ENCODE results near the gene PATJ.
"Not testable (repeated sequence)": the region's sequence is repeated elsewhere in the genome, so short reads cannot be mapped to it uniquely, and the experiment has no call there.

Gene PATJ

DNA sequence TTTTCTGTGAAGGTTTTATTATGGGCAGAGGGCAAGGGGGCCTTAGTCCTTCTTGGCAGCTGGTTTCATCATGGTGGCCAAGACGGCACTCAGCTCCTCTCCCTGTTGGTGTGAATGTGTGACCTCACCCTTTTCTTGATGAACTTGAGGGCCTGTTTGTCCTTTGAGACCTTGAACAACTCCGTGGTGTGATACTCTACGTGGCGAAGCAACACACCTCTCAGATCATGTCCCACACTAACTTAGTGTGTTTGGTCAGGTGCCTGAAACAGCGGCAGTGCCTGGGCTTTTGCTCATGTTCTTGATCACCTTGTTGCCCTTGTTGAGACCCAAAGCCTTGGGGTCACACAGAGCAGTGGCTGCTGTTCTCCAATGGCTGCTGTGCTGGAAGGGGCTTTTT lies 465.8 kb downstream of the PATJ start:
- TF ChIP-seq, protein P1, sequence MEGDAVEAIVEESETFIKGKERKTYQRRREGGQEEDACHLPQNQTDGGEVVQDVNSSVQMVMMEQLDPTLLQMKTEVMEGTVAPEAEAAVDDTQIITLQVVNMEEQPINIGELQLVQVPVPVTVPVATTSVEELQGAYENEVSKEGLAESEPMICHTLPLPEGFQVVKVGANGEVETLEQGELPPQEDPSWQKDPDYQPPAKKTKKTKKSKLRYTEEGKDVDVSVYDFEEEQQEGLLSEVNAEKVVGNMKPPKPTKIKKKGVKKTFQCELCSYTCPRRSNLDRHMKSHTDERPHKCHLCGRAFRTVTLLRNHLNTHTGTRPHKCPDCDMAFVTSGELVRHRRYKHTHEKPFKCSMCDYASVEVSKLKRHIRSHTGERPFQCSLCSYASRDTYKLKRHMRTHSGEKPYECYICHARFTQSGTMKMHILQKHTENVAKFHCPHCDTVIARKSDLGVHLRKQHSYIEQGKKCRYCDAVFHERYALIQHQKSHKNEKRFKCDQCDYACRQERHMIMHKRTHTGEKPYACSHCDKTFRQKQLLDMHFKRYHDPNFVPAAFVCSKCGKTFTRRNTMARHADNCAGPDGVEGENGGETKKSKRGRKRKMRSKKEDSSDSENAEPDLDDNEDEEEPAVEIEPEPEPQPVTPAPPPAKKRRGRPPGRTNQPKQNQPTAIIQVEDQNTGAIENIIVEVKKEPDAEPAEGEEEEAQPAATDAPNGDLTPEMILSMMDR (IDR thresholded peaks at IDR 0.05; ENCODE audit: extremely low read depth, missing control alignments) = no peak
- DNase-seq (ENCODE audit: low spot score) = no peak

DNA sequence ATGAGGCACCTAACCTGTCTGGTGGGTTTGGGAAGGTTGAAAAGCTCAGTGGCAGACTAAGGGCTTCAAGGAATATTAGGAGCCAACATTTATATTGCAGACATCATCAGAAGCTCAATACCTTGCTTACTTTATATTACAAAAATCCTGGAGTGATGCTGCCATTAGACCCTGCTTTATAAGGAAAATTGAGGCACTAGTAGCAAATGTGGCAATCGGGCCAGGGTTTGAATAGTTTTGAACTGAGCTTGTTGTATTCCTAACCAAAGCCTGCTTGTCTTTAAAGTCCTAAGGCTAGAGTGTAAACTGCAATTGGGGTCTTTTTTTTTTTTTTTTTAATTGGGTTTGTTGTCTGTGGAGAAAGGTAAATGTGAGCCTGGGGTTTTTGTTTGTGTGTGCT lies 466.7 kb downstream of the PATJ start:
- DNase-seq (ENCODE audit: low spot score) = no peak

DNA sequence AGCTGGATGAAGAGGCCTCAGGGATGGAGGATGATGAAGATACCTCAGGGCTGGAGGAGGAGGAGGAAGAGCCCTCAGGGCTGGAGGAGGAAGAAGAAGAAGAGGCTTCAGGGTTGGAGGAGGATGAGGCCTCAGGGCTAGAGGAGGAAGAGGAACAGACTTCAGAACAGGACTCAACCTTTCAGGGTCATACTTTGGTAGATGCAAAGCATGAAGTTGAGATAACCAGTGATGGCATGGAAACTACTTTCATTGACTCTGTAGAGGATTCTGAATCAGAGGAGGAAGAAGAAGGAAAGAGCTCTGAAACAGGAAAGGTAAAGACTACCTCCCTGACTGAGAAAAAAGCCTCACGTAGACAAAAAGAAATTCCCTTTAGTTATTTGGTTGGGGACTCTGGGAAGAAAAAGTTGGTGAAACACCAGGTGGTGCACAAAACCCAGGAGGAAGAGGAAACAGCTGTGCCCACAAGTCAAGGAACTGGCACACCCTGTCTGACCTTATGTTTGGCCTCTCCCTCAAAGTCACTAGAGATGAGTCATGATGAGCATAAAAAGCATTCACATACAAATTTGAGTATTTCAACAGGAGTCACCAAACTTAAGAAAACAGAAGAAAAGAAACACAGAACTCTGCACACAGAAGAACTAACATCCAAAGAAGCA lies 467.8 kb downstream of the PATJ start:
- TF ChIP-seq, protein P1 (IDR thresholded peaks at IDR 0.05; ENCODE audit: extremely low read depth, missing control alignments) = no peak
- DNase-seq (ENCODE audit: low spot score) = no peak

More for the DNA sequence above, 466.7 kb downstream of the PATJ start:
- TF ChIP-seq, protein P1 (IDR thresholded peaks at IDR 0.05; ENCODE audit: extremely low read depth, missing control alignments) = no peak

DNA sequence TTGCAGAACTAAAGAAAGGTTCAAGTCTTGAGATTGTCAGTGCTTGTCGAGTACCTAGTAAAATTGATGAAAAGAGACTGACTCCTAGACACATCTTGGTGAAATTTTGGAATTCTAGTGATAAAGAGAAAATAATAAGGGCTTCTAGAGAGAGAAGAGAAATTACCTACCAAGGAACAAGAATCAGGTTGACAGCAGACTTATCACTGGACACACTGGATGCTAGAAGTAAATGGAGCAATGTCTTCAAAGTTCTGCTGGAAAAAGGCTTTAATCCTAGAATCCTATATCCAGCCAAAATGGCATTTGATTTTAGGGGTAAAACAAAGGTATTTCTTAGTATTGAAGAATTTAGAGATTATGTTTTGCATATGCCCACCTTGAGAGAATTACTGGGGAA lies 468.7 kb downstream of the PATJ start:
- TF ChIP-seq, protein P1 (IDR thresholded peaks at IDR 0.05; ENCODE audit: extremely low read depth, missing control alignments) = no peak
- DNase-seq (ENCODE audit: low spot score) = no peak

DNA sequence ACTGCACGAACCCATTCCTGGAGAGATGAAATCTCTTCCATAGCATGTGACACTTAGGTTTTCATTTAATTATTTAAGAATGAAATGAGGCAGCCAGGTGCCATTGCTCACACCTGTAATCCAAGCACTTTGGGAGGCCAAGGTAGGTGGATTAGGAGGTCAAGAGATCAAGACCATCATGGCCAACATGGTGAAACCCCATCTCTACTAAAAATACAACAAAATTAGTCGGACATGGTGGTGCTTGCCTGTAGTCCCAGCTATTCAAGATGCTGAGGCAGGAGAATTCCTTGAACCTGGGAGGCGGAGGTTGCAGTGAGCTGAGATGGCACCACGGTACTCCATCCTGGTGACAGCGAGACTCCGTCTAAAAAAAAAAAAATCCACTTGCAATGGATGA lies 470.1 kb downstream of the PATJ start:
- TF ChIP-seq, protein P1 (IDR thresholded peaks at IDR 0.05; ENCODE audit: extremely low read depth, missing control alignments) = no peak
- DNase-seq (ENCODE audit: low spot score) = no peak

DNA sequence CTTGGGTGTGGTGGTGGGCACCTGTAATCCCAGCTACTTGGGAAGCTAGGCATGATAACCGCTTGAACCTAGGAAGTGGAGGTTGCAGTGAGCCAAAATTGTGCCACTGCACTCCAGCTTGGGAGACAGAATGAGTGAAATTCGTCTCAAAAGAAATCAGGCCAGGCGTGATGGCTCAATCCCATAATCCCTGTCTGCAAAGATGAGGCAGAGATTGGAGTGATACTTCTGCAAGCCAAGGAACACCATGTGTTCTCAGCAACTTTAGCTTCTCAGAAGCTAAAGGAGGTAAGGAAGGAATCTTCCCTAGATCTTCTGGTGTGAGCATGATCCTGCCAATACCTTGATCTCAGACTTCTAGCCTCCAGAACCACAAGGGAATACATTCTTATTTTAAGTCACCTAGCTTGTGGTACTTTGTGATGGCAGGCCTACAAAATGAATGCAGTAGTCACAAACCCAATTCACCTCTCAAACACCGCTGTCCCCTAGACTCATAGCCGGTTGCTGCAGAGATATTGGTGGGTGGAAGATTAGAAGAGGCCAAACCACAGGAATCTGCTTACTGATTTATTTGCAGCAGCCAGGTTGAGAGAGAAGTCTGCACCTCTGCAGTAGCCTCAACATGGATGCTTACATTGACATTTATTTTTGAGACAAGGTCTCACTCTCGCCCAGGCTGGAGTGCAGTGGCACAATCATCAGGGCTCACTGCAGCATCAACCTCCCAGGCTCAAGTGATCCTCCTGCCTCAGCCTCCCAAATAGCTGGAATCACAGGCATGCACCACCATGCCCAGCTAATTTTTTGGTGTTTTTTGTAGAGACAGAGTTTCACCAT lies 471.0 kb downstream of the PATJ start:
- DNase-seq (ENCODE audit: low spot score) = no peak
- TF ChIP-seq, protein P1 (IDR thresholded peaks at IDR 0.05; ENCODE audit: extremely low read depth, missing control alignments) = no peak

DNA sequence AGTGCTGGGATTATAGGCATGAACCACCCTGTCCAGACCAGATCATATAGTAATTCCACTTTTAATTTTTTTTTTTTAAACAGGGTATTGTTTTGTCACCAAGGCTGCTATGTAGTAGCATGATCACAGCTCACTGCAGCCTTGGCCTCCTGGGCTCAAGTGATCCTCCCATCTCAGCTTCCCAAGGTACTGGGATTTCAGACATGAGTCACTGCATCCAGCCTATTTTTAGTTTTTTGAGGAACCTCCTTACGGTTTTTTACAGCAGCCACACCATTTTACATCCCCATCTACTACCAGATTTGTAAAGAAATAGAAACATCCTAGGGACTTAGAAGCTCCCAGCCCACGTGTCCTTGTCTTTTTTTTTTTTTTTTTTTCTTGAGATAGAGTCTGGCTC lies 476.3 kb downstream of the PATJ start:
- no peak for DNase-seq (ENCODE audit: low spot score)
- TF ChIP-seq, protein P1 (IDR thresholded peaks at IDR 0.05; ENCODE audit: extremely low read depth, missing control alignments) = no peak

DNA sequence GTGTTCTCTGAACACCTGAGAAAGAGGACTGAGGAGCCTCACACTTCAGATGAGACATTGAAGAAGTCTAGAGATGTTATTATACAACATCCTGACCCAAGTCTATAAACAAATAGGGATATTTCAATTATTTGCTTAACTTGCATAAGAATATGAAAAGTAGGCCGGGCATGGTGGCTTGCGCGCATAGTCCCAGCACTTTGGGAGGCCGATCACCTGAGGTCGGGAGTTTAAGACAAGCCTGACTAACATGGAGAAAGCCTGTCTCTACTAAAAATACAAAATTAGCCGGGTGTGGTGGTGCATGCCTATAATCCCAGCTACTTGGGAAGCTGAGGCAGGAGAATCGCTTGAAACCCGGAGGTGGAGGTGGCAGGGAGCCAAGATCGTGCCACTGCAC lies 478.2 kb downstream of the PATJ start:
- DNase-seq (ENCODE audit: low spot score) = not testable (repeated sequence)

Data from GM20000 (cell line).